Subcutaneous adipose tissue (tissue), 4 donors: ENCODE data around the gene CEP95. TPM values are rescaled to one million over a fixed set of nuclear protein-coding genes. Genes with fewer than 3 reads are reported as not detected.

Experiments used
- CTCF ChIP-seq: fragments of 450-650 bp; IDR thresholded peaks from one replicate; pipeline ENCODE4 v1.5.1; 2016; ENCODE audit warnings: low read depth, mild to moderate bottlenecking, control low read depth, antibody characterized with exemption, moderate library complexity
- total RNA-seq, 4 donors: library from RNA; depleted of rRNA; stranded (reverse); fragments of >200 nt; gene quantifications; one replicate each; pipeline ENCODE4 v1.1.0, GENCODE V29; 2016

The CEP95 gene
- total RNA-seq, 4 donors from 2014 or later = 41.6 to 71.4 (median 53.4) TPM

- TF ChIP-seq CTCF = no peak
Observed at GRCh38 chr17:64551461-64551860, 44.7 kb downstream of the CEP95 start.

- no peak for TF ChIP-seq CTCF
Observed at GRCh38 chr17:64554028-64554637, 47.4 kb downstream of the CEP95 start.

GRCh38 chr17:64555281-64555680 lies 48.5 kb downstream of the CEP95 start:
- no peak for TF ChIP-seq CTCF

GRCh38 chr17:64564098-64564497 lies 57.3 kb downstream of the CEP95 start:
- TF ChIP-seq CTCF = no peak

- no peak for TF ChIP-seq CTCF
Observed at GRCh38 chr17:64565563-64565962, 58.8 kb downstream of the CEP95 start.

GRCh38 chr17:64571746-64572145 lies 65.0 kb downstream of the CEP95 start:
- TF ChIP-seq CTCF = no peak

GRCh38 chr17:64572682-64573154 lies 65.9 kb downstream of the CEP95 start:
- no peak for TF ChIP-seq CTCF
